Measurements from ENCODE around the gene NFIA.

NFIA gene

GRCh38 chr1:61270761-61271411, 188.5 kb downstream of the NFIA start:
- Histone ChIP-seq H3K9ac (ENCODE audit: low read length) (no peak overlapping the region), H3K4me1 (ENCODE audit: low read length) (no peaks in the 10 kb centered on the region), H3F3A (ENCODE audit: insufficient read depth, low read length) (no peaks in the 10 kb centered on the region), H4K20me1 (ENCODE audit: insufficient read depth, low read length) (no peaks in the 10 kb centered on the region), H3K4me2 (ENCODE audit: low read depth, low read length) (no peak overlapping the region), H3K27me3 (replicated peaks; ENCODE audit: insufficient read depth, low read length) (no peaks in the 10 kb centered on the region), H3K4me3 (ENCODE audit: low read length) (no peak overlapping the region), H3K9me2 (replicated peaks; ENCODE audit: insufficient read depth, low read length) (no peaks in the 10 kb centered on the region), H2AFZ (ENCODE audit: low read length) (no peak overlapping the region), H3K27ac (ENCODE audit: low read length) (no peak overlapping the region), H3K79me2 (ENCODE audit: low read length) (no peaks in the 10 kb centered on the region), H3K9me3 (replicated peaks; ENCODE audit: insufficient read depth, low read length) (no peaks in the 10 kb centered on the region), H3K36me3 (replicated peaks; ENCODE audit: insufficient read depth, low read length) (no peaks in the 10 kb centered on the region)
- TF ChIP-seq EZH2phosphoT487 (IDR thresholded peaks at IDR 0.05; ENCODE audit: low read length) (no peak), EZH2 (optimal IDR thresholded peaks at IDR 0.05; ENCODE audit: low read depth, low read length) (no peak)
- TF ChIP-seq, protein P1, sequence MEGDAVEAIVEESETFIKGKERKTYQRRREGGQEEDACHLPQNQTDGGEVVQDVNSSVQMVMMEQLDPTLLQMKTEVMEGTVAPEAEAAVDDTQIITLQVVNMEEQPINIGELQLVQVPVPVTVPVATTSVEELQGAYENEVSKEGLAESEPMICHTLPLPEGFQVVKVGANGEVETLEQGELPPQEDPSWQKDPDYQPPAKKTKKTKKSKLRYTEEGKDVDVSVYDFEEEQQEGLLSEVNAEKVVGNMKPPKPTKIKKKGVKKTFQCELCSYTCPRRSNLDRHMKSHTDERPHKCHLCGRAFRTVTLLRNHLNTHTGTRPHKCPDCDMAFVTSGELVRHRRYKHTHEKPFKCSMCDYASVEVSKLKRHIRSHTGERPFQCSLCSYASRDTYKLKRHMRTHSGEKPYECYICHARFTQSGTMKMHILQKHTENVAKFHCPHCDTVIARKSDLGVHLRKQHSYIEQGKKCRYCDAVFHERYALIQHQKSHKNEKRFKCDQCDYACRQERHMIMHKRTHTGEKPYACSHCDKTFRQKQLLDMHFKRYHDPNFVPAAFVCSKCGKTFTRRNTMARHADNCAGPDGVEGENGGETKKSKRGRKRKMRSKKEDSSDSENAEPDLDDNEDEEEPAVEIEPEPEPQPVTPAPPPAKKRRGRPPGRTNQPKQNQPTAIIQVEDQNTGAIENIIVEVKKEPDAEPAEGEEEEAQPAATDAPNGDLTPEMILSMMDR (IDR thresholded peaks at IDR 0.05; ENCODE audit: low read length): no peak
- DNase-seq: no peak

GRCh38 chr1:61271412-61271789, 189.0 kb downstream of the NFIA start:
- Histone ChIP-seq H4K20me1 (ENCODE audit: insufficient read depth, low read length) (no peaks in the 10 kb centered on the region), H2AFZ (ENCODE audit: low read length) (no peak overlapping the region)
- DNase-seq: no peak

DNA sequence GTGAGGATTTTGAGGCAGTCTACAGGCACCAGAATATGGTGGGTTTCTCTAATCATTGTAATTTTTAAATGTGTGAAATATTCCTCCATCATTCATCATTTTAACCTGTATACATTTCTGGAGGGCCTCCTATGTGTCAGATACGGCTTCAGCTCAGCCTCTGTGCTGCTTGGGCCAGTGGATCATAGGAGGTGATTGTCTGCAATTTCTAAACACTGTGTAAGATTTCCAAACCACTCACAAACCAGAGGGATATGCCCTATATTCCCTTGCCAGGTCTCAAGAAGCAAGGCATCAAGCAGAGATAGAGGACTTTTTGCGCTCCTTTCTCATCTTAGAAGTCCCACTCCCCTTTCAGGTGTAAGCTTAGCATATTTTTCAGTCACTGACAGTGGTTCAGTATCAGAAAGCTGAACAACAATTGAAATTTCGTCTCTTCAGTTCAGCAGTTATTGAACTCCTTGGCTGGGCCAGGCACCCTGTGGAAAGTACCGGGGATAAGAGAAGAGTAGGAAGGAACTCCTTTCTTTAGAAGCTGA, 190.9 kb downstream of the NFIA start:
- TF ChIP-seq, protein P1 (IDR thresholded peaks at IDR 0.05; ENCODE audit: low read length): no peak
- TF ChIP-seq EZH2 (optimal IDR thresholded peaks at IDR 0.05; ENCODE audit: low read depth, low read length): no peak
- TF ChIP-seq EZH2phosphoT487 (IDR thresholded peaks at IDR 0.05; ENCODE audit: low read length): no peak
- Histone ChIP-seq H3K9me2 (replicated peaks; ENCODE audit: insufficient read depth, low read length) (no peaks in the 10 kb centered on the region), H3K36me3 (replicated peaks; ENCODE audit: insufficient read depth, low read length) (no peaks in the 10 kb centered on the region), H3K4me2 (ENCODE audit: low read depth, low read length) (no peak overlapping the region), H3K27me3 (replicated peaks; ENCODE audit: insufficient read depth, low read length) (no peaks in the 10 kb centered on the region), H3K4me3 (ENCODE audit: low read length) (no peak overlapping the region), H3K9me3 (replicated peaks; ENCODE audit: insufficient read depth, low read length) (no peaks in the 10 kb centered on the region), H4K20me1 (ENCODE audit: insufficient read depth, low read length) (no peaks in the 10 kb centered on the region), H3K4me1 (ENCODE audit: low read length) (no peaks in the 10 kb centered on the region), H3F3A (ENCODE audit: insufficient read depth, low read length) (no peaks in the 10 kb centered on the region), H3K9ac (ENCODE audit: low read length) (no peak overlapping the region), H2AFZ (ENCODE audit: low read length) (no peak overlapping the region), H3K79me2 (ENCODE audit: low read length) (no peaks in the 10 kb centered on the region), H3K27ac (ENCODE audit: low read length) (no peak overlapping the region)
- DNase-seq: no peak

More at GRCh38 chr1:61271412-61271789, 189.0 kb downstream of the NFIA start:
- H3K4me1 ChIP-seq (ENCODE audit: low read length): no peaks in the 10 kb centered on the region
- H3K4me2 ChIP-seq (ENCODE audit: low read depth, low read length): no peak overlapping the region
- no peaks in the 10 kb centered on the region for H3K79me2 ChIP-seq (ENCODE audit: low read length)
- H3K27ac ChIP-seq (ENCODE audit: low read length): no peak overlapping the region
- no peaks in the 10 kb centered on the region for H3K27me3 ChIP-seq (replicated peaks; ENCODE audit: insufficient read depth, low read length)
- H3K9ac ChIP-seq (ENCODE audit: low read length): no peak overlapping the region
- H3K9me2 ChIP-seq (replicated peaks; ENCODE audit: insufficient read depth, low read length): no peaks in the 10 kb centered on the region
- TF ChIP-seq, protein P1 (IDR thresholded peaks at IDR 0.05; ENCODE audit: low read length): no peak
- TF ChIP-seq EZH2phosphoT487 (IDR thresholded peaks at IDR 0.05; ENCODE audit: low read length): no peak
- TF ChIP-seq EZH2 (optimal IDR thresholded peaks at IDR 0.05; ENCODE audit: low read depth, low read length): no peak
- H3K4me3 ChIP-seq (ENCODE audit: low read length): no peak overlapping the region
- no peaks in the 10 kb centered on the region for H3K36me3 ChIP-seq (replicated peaks; ENCODE audit: insufficient read depth, low read length)
- no peaks in the 10 kb centered on the region for H3F3A ChIP-seq (ENCODE audit: insufficient read depth, low read length)
- no peaks in the 10 kb centered on the region for H3K9me3 ChIP-seq (replicated peaks; ENCODE audit: insufficient read depth, low read length)
